A172 (cell line): ENCODE results near the gene SLC29A1. TPM values are rescaled to one million over a fixed set of nuclear protein-coding genes. Genes with fewer than 3 reads are reported as not detected.

Source experiments
- DNase-seq: peaks from one replicate; pipeline ENCODE4 v3.0.0-alpha.2; 2015; ENCODE audit warnings: low spot score
- total RNA-seq: library from RNA; depleted of rRNA; stranded (reverse); fragments of >200 nt; shearing (Covaris generic); gene quantifications from 2 replicates; pipeline ENCODE4 v1.2.3, GENCODE V29; 2014

Gene SLC29A1
- total RNA-seq, 1 experiment from 2014 or later: 24.7 TPM

DNA sequence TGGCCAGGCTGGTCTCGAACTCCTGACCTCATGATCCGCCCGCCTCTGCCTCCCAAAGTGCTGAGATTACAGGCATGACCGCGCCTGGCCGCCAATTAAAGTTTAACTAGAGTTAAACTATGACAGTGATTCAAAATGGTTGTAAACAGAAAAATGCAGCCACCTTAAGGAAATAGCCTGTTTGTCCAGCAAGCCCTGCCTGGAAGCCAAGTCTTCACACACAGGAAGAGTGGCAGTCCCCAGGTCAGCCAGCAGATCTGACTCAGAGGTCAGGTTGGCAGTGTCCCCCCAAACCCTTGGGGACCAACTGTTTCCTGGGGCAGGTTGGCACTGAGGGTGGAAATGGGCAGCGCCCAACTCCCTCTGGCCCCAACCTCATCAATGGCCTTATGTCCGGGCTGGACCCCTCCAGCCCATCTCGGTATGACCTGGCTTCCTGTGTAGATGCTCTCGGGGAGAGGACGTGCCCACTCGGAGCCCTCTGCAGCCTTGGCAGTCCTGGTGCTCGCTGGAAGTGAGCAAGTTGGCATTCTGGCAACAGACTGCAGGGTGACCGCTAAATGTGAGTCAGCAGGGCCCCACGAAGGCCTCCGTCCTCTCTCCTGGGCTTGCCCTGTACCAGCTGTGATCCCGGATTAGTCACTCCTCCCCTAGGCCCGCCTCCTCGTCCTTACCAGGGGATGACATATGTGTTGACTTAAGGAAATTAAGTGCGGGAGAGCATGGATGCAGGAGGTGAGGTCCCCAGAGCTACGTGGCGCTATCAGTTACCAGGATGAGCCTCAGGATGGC lies 13.8 kb downstream of the SLC29A1 start:
- DNase-seq: peak; percentile 100

- peak; percentile 67 for DNase-seq
These were observed 14.5 kb downstream of the SLC29A1 start for GRCh38 chr6:44237813-44238433.

GRCh38 chr6:44238687-44239350 lies 15.4 kb downstream of the SLC29A1 start:
- no peak for DNase-seq

DNA sequence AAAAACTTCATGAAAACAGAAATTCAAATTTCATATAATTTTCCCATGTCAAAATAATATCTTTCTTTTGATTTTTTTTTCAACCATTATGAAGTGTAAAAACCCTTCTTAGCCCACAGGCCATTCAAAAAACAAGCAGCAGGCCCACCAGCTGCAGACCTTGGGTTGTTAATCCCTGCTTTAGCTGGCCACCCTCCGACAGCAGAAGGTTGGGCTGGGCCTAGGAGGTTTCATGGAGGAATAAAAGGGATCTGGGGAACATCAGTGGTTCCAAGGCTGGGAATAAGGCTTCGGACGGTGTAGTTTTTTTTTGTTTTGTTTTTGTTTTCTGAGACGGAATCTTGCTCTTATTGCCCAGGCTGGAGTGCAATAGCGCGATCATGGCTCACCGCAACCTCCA lies 19.9 kb downstream of the SLC29A1 start:
- no peak for DNase-seq

DNA sequence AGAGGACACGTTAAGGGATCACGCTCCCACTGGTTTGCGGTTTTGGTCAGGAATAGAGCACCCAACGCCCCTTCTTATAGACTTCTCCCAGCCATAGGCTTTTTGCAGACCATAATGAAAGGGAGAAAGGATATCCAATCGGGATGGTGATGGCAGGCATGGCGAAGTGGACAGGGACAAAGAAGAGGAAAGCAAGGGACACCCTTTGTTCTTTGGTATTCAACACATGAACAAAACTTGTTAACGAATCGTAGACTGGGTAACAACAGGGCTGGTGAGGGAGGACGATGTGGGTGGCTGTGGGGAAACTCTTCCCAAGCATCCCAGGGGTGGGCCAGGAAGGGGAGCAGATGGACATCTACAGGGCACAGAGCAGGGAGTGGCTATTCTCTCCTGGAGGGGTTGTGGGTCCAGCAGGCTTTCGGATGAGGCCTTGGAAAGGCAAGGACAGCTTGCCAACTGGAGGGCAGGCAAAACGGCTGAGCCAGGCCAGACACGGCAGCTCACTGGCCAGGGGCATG lies 22.1 kb downstream of the SLC29A1 start:
- no peak for DNase-seq

DNA sequence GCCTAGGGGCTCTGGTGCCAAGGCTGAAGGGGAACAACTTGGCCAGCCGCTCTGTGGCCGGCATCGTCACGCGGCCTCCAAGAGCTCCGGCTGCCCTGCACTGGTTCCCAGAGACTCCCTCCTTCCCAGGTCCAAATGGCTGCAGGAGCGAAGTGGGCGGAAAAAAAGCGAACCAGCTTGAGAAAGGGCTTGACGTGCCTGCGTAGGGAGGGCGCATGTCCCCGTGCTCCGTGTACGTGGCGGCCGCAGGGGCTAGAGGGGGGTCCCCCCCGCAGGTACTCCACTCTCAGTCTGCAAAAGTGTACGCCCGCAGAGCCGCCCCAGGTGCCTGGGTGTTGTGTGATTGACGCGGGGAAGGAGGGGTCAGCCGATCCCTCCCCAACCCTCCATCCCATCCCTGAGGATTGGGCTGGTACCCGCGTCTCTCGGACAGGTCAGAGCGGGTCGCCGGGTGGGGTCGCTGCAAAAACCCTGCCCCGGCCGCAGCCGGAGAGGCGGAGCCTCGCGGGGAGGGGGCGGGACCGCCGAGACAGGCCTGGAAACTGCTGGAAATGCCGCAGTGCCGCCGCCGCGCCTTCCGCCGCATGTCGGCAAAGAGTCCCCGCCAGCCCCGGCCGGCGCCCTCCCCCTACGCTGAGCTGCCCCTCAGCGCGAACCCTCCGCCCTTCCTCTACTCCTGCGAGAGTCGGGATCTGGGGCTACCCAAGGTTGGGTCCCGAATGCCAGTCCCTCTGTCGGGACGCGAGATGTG lies 22.7 kb downstream of the SLC29A1 start:
- DNase-seq: peak; percentile 71

DNA sequence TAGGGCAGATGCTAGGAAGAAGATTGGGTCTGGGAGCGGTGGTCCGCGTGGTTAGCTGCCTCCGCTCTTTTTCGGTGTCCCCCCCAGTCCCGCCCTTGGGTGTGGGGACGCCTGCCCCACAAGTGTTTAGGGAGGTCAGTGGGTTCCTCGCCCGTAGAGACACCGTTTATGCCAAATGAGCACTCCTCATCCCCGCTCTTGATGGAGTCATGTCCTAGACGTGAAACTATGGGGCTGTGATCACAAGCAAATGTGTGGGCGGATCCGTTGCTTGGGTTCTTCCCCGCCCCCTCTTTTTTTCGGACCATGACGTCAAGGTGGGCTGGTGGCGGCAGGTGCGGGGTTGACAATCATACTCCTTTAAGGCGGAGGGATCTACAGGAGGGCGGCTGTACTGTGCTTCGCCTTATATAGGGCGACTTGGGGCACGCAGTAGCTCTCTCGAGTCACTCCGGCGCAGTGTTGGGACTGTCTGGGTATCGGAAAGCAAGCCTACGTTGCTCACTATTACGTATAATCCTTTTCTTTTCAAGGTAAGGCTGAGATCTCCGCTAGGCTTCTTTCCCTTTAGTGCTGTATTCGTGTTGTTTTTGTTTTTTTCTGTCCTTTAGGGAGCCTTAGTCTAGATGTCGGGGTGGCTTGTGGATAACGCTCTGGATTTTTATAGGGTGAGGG lies 23.4 kb downstream of the SLC29A1 start, which contains the start of gene HSP90AB1:
Gene HSP90AB1 (plus strand): TSS at position 439 of the 675 bp plus-strand sequence. CDS start 1,529 bp downstream, outside the sequence.
- peak; percentile 99 for DNase-seq

GRCh38 chr6:44247338-44248302 lies 24.2 kb downstream of the SLC29A1 start:
- peak; percentile 68 for DNase-seq

- no peak for DNase-seq
These were observed 25.2 kb downstream of the SLC29A1 start for GRCh38 chr6:44248579-44248978.

DNA sequence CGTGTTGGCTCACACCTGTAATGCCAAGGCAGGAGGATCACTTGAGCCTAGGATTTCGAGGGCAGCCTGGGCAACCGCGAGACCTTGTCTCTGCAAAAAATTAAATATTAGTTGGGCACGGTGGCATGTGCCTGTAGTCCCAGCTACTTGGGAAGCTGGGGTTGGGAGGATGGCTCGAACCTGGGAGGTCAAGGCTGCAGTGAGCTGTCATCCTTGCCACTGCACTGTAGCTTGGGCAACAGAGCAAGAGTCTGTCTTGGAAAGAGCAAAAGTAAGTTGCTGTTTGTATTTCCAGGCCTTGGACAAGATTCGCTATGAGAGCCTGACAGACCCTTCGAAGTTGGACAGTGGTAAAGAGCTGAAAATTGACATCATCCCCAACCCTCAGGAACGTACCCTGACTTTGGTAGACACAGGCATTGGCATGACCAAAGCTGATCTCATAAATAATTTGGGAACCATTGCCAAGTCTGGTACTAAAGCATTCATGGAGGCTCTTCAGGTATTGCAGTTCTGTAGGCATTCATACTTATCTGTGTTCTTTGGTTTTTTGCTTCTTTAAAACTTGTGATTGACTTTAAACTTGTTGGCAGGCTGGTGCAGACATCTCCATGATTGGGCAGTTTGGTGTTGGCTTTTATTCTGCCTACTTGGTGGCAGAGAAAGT lies 25.8 kb downstream of the SLC29A1 start:
- DNase-seq: no peak

DNA sequence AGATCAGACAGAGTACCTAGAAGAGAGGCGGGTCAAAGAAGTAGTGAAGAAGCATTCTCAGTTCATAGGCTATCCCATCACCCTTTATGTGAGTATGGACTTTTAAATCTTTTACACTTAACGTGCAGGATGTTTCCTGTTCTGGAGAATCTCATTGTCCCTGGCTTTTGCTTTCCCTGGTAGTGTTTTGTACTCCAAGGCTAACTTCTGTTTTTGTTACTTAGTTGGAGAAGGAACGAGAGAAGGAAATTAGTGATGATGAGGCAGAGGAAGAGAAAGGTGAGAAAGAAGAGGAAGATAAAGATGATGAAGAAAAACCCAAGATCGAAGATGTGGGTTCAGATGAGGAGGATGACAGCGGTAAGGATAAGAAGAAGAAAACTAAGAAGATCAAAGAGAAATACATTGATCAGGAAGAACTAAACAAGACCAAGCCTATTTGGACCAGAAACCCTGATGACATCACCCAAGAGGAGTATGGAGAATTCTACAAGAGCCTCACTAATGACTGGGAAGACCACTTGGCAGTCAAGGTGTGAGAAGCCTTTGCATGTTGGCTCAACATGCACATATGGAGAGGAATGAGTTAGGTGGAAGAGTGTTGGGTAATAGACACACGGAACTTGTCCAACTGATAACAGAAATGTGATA lies 26.8 kb downstream of the SLC29A1 start:
- DNase-seq: no peak

- no peak for DNase-seq
These were observed 27.3 kb downstream of the SLC29A1 start for GRCh38 chr6:44250718-44251123.

DNA sequence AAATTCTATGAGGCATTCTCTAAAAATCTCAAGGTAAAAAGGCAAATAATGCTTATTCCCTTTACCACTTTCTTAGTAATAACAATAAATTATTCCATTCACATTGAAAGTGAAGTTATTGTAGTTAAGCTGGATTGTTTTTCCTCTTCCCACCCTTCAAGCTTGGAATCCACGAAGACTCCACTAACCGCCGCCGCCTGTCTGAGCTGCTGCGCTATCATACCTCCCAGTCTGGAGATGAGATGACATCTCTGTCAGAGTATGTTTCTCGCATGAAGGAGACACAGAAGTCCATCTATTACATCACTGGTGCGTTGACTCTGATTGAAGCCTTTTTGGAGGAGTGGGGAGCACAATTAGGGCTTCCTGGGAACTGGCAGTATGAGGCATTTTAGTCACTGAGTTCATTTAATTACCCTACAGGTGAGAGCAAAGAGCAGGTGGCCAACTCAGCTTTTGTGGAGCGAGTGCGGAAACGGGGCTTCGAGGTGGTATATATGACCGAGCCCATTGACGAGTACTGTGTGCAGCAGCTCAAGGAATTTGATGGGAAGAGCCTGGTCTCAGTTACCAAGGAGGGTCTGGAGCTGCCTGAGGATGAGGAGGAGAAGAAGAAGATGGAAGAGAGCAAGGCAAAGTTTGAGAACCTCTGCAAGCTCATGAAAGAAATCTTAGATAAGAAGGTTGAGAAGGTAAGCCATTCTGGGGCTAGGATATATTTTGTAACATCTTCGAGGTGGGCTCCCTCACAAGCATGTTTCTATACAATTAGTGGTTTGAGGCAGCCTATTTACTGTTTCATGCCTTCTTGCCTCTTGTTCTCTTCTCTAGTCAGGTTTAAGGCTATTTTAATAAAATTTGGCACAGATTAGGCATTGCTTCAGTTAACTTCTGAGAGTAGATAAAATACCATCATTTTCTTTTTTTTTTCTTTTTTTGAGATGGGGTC lies 28.5 kb downstream of the SLC29A1 start:
- DNase-seq: no peak

- peak; percentile 69 for DNase-seq
These were observed 30.1 kb downstream of the SLC29A1 start for GRCh38 chr6:44253307-44254101.

GRCh38 chr6:44254191-44255104 lies 31.1 kb downstream of the SLC29A1 start:
- no peak for DNase-seq
